Upper lobe of right lung (tissue), 1 donor: Measurements from ENCODE around the gene METTL6. TPM values are rescaled to one million over a fixed set of nuclear protein-coding genes. Genes with fewer than 3 reads are reported as not detected.
"Not testable (repeated sequence)": the region's sequence is repeated elsewhere in the genome, so short reads cannot be mapped to it uniquely, and the experiment has no call there.

Experiments
- ATAC-seq: fragments of 200-7000 bp; cut with Tn5 transposase; one replicate; pipeline ENCODE4 v1.9.1; 2020; ENCODE audit warnings: mild to moderate bottlenecking, moderate library complexity
- DNase-seq: peaks from one replicate; pipeline ENCODE4 v3.0.0-alpha.2; 2020
- H3K27ac ChIP-seq: fragments of 200-600 bp; one replicate; pipeline ENCODE4 v1.8.0; 2022
- H3K27me3 ChIP-seq: fragments of 200-600 bp; one replicate; pipeline ENCODE4 v1.8.0; 2022; ENCODE audit warnings: mild to moderate bottlenecking
- H3K36me3 ChIP-seq: fragments of 200-600 bp; one replicate; pipeline ENCODE4 v1.8.0; 2022
- H3K4me1 ChIP-seq: fragments of 200-600 bp; one replicate; pipeline ENCODE4 v1.8.0; 2022
- H3K4me3 ChIP-seq: fragments of 200-600 bp; one replicate; pipeline ENCODE4 v1.8.0; 2022; ENCODE audit warnings: mild to moderate bottlenecking
- H3K9me3 ChIP-seq: fragments of 200-600 bp; one replicate; pipeline ENCODE4 v1.8.0; 2022
- intact Hi-C: fragments of 100-400 bp; cut with DNase I; formaldehyde crosslinking; loops from one replicate; pipeline ENCODE4 v1.11.0; 2022
- total RNA-seq: library from RNA; stranded (reverse); fragmentation: NEBNext Ultra II Directional; extraction: Animal tissue kit (Norgen Biotek cat#: 25700); gene quantifications from one replicate; pipeline ENCODE4 v1.2.1, GENCODE V29; 2021
- TF ChIP-seq, protein P1 (sequence below): fragments of 200-600 bp; IDR thresholded peaks from one replicate; pipeline ENCODE4 v1.8.0; 2022; ENCODE audit warnings: antibody characterized with exemption
- donor health status: DM: no; HTN: yes; CAD: no; lungs with severe emphysema.

The METTL6 gene
- total RNA-seq, 1 donor from 2014 or later = 14.4 TPM

DNA sequence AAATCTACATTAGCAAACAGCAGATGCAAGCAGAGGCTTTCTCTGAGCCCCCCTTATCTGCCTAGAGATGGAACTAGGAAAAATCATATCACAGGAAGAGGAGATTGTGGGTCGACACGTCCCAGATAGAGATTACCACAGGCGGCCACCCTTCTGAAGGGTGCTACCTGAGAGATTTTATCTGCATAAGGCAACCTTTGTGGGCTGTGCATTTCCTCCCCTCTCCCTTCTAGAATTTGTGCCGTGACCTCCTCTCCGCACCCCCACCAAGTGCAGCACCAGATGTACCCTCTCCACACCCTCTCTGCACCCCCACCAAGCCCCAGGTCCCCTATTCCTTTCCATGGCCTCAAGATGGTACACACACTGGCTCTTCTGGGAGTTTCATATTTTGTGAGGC lies 27.4 kb downstream of the METTL6 start:
- no peaks in the 10 kb centered on the region for H3K36me3 ChIP-seq
- H3K27me3 ChIP-seq = no peaks in the 10 kb centered on the region
- H3K9me3 ChIP-seq = no peaks in the 10 kb centered on the region
- TF ChIP-seq, protein P1, sequence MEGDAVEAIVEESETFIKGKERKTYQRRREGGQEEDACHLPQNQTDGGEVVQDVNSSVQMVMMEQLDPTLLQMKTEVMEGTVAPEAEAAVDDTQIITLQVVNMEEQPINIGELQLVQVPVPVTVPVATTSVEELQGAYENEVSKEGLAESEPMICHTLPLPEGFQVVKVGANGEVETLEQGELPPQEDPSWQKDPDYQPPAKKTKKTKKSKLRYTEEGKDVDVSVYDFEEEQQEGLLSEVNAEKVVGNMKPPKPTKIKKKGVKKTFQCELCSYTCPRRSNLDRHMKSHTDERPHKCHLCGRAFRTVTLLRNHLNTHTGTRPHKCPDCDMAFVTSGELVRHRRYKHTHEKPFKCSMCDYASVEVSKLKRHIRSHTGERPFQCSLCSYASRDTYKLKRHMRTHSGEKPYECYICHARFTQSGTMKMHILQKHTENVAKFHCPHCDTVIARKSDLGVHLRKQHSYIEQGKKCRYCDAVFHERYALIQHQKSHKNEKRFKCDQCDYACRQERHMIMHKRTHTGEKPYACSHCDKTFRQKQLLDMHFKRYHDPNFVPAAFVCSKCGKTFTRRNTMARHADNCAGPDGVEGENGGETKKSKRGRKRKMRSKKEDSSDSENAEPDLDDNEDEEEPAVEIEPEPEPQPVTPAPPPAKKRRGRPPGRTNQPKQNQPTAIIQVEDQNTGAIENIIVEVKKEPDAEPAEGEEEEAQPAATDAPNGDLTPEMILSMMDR = no peak
- no peak overlapping the region for H3K27ac ChIP-seq
- DNase-seq (no peak), ATAC-seq (no peak)
- H3K4me3 ChIP-seq = no peak overlapping the region
- H3K4me1 ChIP-seq = no peaks in the 10 kb centered on the region
- intact Hi-C loops = no loop called here

DNA sequence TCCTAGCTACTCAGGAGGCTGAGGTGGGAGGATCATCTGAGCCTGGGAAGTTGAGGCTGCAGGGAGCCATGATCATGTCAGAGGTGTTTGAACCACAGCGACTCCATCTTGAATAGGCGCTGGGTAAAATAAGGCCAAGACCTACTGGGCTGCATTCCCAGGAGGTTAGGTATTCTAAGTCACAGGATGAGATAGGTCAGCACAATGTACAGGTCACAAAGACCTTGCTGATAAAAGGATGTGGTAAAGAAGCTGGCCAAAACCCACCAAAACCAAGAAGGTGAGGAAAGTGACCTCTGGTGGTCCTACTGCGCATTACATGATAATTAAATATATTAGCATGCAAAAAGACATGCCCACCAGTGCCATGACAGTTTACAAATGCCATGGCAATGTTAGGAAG lies 28.6 kb downstream of the METTL6 start:
- H3K4me3 ChIP-seq, H3K36me3 ChIP-seq, intact Hi-C loops, H3K9me3 ChIP-seq, H3K4me1 ChIP-seq, ATAC-seq, DNase-seq, H3K27ac ChIP-seq, H3K27me3 ChIP-seq: not testable (repeated sequence)
- TF ChIP-seq, protein P1 = peak; percentile 31

DNA sequence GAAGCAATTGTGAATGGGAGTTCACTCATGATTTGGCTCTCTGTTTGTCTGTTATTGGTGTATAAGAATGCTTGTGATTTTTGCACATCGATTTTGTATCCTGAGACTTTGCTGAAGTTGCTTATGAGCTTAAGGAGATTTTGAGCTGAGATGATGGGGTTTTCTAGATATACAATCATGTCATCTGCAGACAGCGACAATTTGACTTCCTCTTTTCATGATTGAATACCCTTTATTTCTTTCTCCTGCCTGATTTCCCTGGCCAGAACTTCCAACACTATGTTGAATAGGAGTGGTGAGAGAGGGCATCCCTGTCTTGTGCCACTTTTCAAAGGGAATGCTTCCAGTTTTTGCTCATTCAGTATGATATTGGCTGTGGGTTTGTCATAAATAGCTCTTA lies 34.1 kb downstream of the METTL6 start:
- H3K4me1 ChIP-seq, ATAC-seq, H3K36me3 ChIP-seq, DNase-seq, intact Hi-C loops, H3K27me3 ChIP-seq, H3K27ac ChIP-seq, H3K4me3 ChIP-seq, H3K9me3 ChIP-seq: not testable (repeated sequence)

DNA sequence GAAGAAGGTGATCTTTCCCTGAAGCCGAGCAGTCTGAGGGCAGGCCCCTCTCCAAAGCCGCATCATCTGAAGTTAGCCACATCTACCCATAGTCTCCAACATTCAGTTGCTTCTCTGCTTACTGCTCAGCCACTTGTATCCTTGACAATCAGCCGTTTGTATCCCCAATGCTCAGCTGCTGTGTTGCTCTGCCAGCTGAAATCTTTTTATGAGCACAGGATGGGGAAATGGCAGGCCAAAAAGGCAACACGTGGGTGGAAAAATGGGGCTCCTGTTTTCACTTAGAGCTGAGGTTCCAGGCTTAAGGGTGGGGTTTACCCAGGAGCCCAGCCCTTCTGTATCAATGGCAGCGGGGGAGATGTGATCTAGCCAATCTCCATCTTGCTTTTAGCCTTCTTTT lies 36.3 kb downstream of the METTL6 start:
- no peaks in the 10 kb centered on the region for H3K27me3 ChIP-seq
- no peak overlapping the region for H3K27ac ChIP-seq
- intact Hi-C loops = no loop called here
- TF ChIP-seq, protein P1 = no peak
- H3K4me3 ChIP-seq = no peak overlapping the region
- no peaks in the 10 kb centered on the region for H3K36me3 ChIP-seq
- ATAC-seq (no peak), DNase-seq (no peak)
- H3K9me3 ChIP-seq = no peaks in the 10 kb centered on the region
- H3K4me1 ChIP-seq = no peaks in the 10 kb centered on the region

DNA sequence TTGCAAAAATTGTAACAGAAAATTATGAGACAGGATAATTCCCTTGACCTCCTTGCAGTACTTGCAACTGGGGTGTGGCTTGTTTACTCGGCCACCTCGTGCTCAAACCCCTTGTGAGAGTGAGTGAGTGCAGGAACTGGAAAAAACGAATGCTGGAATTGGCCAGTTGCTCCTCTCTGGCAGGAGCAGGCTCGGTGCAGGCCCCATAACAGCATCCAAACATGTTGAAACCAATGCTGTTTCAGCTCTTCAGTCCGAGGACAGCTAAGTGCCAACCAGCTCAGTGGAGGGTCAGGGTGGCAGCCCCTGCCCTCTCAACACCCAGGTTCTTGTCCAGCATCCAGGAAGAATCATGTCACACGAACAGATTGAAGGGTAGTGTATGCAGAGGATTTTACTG lies 36.9 kb downstream of the METTL6 start:
- no peak overlapping the region for H3K4me3 ChIP-seq
- no peaks in the 10 kb centered on the region for H3K36me3 ChIP-seq
- intact Hi-C loops = no loop called here
- no peaks in the 10 kb centered on the region for H3K9me3 ChIP-seq
- no peaks in the 10 kb centered on the region for H3K4me1 ChIP-seq
- H3K27me3 ChIP-seq = no peaks in the 10 kb centered on the region
- ATAC-seq (peak; percentile 65), DNase-seq (no peak)
- H3K27ac ChIP-seq = no peak overlapping the region
- TF ChIP-seq, protein P1 = no peak

DNA sequence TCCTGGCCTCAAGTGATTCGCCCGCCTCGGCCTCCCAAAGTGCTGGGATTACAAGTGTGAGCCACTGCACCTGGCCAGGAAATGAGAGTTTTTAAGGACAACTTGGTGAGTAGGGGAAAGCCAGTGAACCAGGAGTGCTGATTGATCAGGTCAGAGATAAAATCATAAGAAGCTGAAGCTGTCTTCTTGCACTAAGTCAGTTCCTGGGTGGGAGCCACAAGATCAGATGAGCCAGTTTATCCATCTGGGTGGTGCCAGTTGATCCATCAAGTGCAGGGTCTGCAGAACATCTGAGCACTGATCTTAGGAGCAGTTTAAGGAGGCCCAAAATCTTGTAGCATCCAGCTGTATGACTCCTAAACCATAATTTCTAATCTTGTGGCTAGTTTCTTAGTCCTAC lies 39.0 kb downstream of the METTL6 start:
- not testable (repeated sequence) for H3K27ac ChIP-seq, H3K36me3 ChIP-seq, DNase-seq, H3K4me1 ChIP-seq, H3K27me3 ChIP-seq, ATAC-seq, H3K4me3 ChIP-seq, H3K9me3 ChIP-seq
- intact Hi-C loops = loop anchor here (10.0 kb wide), 1 partner anchor 124 kb away; no protein-coding TSS in a partner anchor

DNA sequence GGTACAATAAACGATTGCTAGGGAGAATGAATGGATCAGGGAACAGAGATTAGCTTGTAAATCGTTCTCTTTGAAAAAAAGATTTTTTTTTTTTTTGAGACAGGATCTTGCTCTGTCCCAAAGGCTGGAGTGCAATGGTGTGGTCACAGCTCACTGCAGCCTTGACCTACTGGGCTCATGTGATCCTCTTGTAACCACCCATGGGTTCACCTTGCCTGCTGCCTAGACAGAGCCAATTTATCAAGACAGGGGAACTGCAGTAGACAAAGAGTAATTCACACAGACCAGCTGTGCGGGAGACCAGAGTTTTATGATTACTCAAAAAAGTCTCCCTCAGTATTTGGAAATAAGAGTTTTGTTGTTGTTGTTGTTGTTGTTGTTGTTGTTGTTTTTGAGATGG lies 39.6 kb downstream of the METTL6 start:
- Histone ChIP-seq H3K27me3 (no peaks in the 10 kb centered on the region), H3K4me3 (no peak overlapping the region), H3K9me3 (no peaks in the 10 kb centered on the region), H3K36me3 (no peaks in the 10 kb centered on the region), H3K4me1 (no peaks in the 10 kb centered on the region), H3K27ac (no peak overlapping the region)
- ATAC-seq = no peak
- intact Hi-C loops = loop anchor here (10.0 kb wide), 1 partner anchor 123 kb away; no protein-coding TSS in a partner anchor
- TF ChIP-seq, protein P1 = no peak
- no peak for DNase-seq
